HEK293 (cell line): Measurements from ENCODE around the gene WDR38.

Experiments
- CTCF ChIA-PET: fragments of 350-600 bp; formaldehyde crosslinking; extraction: SDS; loops from one replicate; lab custom pipeline; 2021; ENCODE audit warnings: antibody characterized with exemption; lab: Yijun Ruan, JAX
- POLR2A ChIA-PET: fragments of 300-600 bp; formaldehyde crosslinking; extraction: SDS; loops from one replicate; lab custom pipeline; 2020; ENCODE audit warnings: antibody characterized with exemption, inconsistent platforms; lab: Yijun Ruan, JAX
- H3K27ac ChIP-seq: fragments of 200-500 bp; sonication (Bioruptor generic); 2 replicates; pipeline ENCODE4 v1.5.1; 2014; ENCODE audit warnings: low read depth, low read length, control low read depth, inconsistent platforms; ENCODE audit errors: extremely low read depth
- H3K36me3 ChIP-seq, 2 experiments: fragments of 200-500 bp in 1 of 2; sonication (Bioruptor generic) in 1 of 2; 1 replicate in 1 of 2; 2 replicates in 1 of 2; pipeline ENCODE4 v1.5.1; 2014 to 2017; ENCODE audit warnings: inconsistent platforms in 2 of 2, low read length in 2 of 2; ENCODE audit not compliant: control insufficient read depth in 2 of 2, insufficient read depth in 1 of 2
- H3K4me1 ChIP-seq: fragments of 200-500 bp; sonication (Bioruptor generic); 2 replicates; pipeline ENCODE4 v1.5.1; 2014; ENCODE audit warnings: mild to moderate bottlenecking, low read length, inconsistent platforms; ENCODE audit not compliant: control insufficient read depth, insufficient read depth
- H3K4me3 ChIP-seq: 2 replicates; pipeline ENCODE4 v1.5.1; 2011; ENCODE audit warnings: low read depth, mild to moderate bottlenecking, control low read depth, low read length, moderate library complexity
- H3K9me3 ChIP-seq: fragments of 200-500 bp; sonication (Bioruptor generic); 2 replicates; pipeline ENCODE4 v1.5.1; 2014; ENCODE audit warnings: low read depth, low read length, inconsistent platforms; ENCODE audit not compliant: control insufficient read depth, insufficient read depth
- CTCF ChIP-seq: fragments of 450-650 bp; formaldehyde crosslinking; IDR thresholded peaks from 2 replicates; pipeline ENCODE4 v1.5.1; 2016; ENCODE audit warnings: missing biosample characterization, missing genetic modification characterization
- EGR2 ChIP-seq: fragments of 450-650 bp; formaldehyde crosslinking; IDR thresholded peaks from 2 replicates; pipeline ENCODE4 v1.5.1; 2016; ENCODE audit warnings: low read depth, missing biosample characterization, missing genetic modification characterization
- OSR2 ChIP-seq: fragments of 450-650 bp; formaldehyde crosslinking; IDR thresholded peaks from 2 replicates; pipeline ENCODE4 v1.5.1; 2016; ENCODE audit warnings: missing biosample characterization, missing genetic modification characterization
- PRDM10 ChIP-seq: fragments of 450-650 bp; formaldehyde crosslinking; IDR thresholded peaks from 2 replicates; pipeline ENCODE4 v1.5.1; 2016; ENCODE audit warnings: missing biosample characterization, missing genetic modification characterization
- SCRT2 ChIP-seq: fragments of 450-650 bp; formaldehyde crosslinking; IDR thresholded peaks from 2 replicates; pipeline ENCODE4 v1.5.1; 2016; ENCODE audit warnings: missing biosample characterization, missing genetic modification characterization
- ZBTB17 ChIP-seq: fragments of 450-650 bp; formaldehyde crosslinking; IDR thresholded peaks from 2 replicates; pipeline ENCODE4 v1.5.1; 2016; ENCODE audit warnings: missing biosample characterization, missing genetic modification characterization
- ZBTB49 ChIP-seq: fragments of 450-650 bp; formaldehyde crosslinking; IDR thresholded peaks from 2 replicates; pipeline ENCODE4 v1.5.1; 2016; ENCODE audit warnings: missing biosample characterization, missing genetic modification characterization, low read depth
- ZNF280D ChIP-seq: fragments of 450-650 bp; formaldehyde crosslinking; IDR thresholded peaks from 2 replicates; pipeline ENCODE4 v1.5.1; 2016; ENCODE audit warnings: missing biosample characterization, missing genetic modification characterization
- ZNF433 ChIP-seq: fragments of 450-650 bp; formaldehyde crosslinking; IDR thresholded peaks from 2 replicates; pipeline ENCODE4 v1.5.1; 2016; ENCODE audit warnings: missing biosample characterization, missing genetic modification characterization, low read depth
- ZNF501 ChIP-seq: fragments of 450-650 bp; formaldehyde crosslinking; IDR thresholded peaks from 2 replicates; pipeline ENCODE4 v1.5.1; 2016; ENCODE audit warnings: missing biosample characterization, missing genetic modification characterization
- ZNF521 ChIP-seq: fragments of 450-650 bp; formaldehyde crosslinking; IDR thresholded peaks from 2 replicates; pipeline ENCODE4 v1.5.1; 2017; ENCODE audit warnings: missing biosample characterization, mild to moderate bottlenecking, missing genetic modification characterization
- ZNF548 ChIP-seq: fragments of 450-650 bp; formaldehyde crosslinking; IDR thresholded peaks from 2 replicates; pipeline ENCODE4 v1.5.1; 2016; ENCODE audit warnings: missing biosample characterization, missing genetic modification characterization
- ZNF555 ChIP-seq: fragments of 450-650 bp; formaldehyde crosslinking; conservative IDR thresholded peaks from 2 replicates; pipeline ENCODE4 v1.5.1; 2017; ENCODE audit warnings: missing biosample characterization, mild to moderate bottlenecking, missing genetic modification characterization, inconsistent platforms
- ZNF654 ChIP-seq: fragments of 450-650 bp; formaldehyde crosslinking; IDR thresholded peaks from 2 replicates; pipeline ENCODE4 v1.5.1; 2016; ENCODE audit warnings: low read depth, missing biosample characterization, missing genetic modification characterization

WDR38 gene

GRCh38 chr9:124889006-124889405 lies 35.7 kb downstream of the WDR38 start:
- peaks cover 0 to 76% of the 10 kb centered on the region in 2 experiments; a peak in 2 of 3 replicates for H3K36me3 ChIP-seq
- TF ChIP-seq EGR2 (tag by site-specific recombination) (no peak), ZNF555 (tag by site-specific recombination) (no peak), ZNF501 (tag by site-specific recombination) (no peak), OSR2 (tag by site-specific recombination) (no peak)
- TF ChIP-seq, all 188 proteins: peak for 0
- H3K27ac ChIP-seq = no peak overlapping the region
- no peaks in the 10 kb centered on the region for H3K9me3 ChIP-seq
- POLR2A ChIA-PET = interaction anchor here (1.0 to 1.5 kb wide), 2 partner anchors 17 to 41 kb away, joined by 3 read pairs; no protein-coding TSS in a partner anchor
- CTCF ChIA-PET = no interaction called here
- H3K4me1 ChIP-seq = no peaks in the 10 kb centered on the region
- no peak overlapping the region for H3K4me3 ChIP-seq

GRCh38 chr9:124890179-124890578 lies 36.9 kb downstream of the WDR38 start:
- no peak overlapping the region for H3K27ac ChIP-seq
- CTCF ChIA-PET = interaction anchor here (0.5 to 2.0 kb wide), 4 partner anchors 77 to 470 kb away, joined by 3 to 12 read pairs (median 5); no protein-coding TSS in a partner anchor
- TF ChIP-seq ZNF521 (no peak), SCRT2 (tag by site-specific recombination) (peak; percentile 74)
- TF ChIP-seq, all 188 proteins: peak for 1
- POLR2A ChIA-PET = no interaction called here
- H3K9me3 ChIP-seq = no peaks in the 10 kb centered on the region
- H3K4me1 ChIP-seq = no peaks in the 10 kb centered on the region
- peaks cover 0 to 77% of the 10 kb centered on the region in 2 experiments; a peak in 2 of 3 replicates for H3K36me3 ChIP-seq
- H3K4me3 ChIP-seq = no peak overlapping the region

GRCh38 chr9:124894035-124894740 lies 40.9 kb downstream of the WDR38 start:
- no peak overlapping the region for H3K4me3 ChIP-seq
- H3K9me3 ChIP-seq = no peaks in the 10 kb centered on the region
- TF ChIP-seq ZNF433 (tag by site-specific recombination) (no peak), PRDM10 (tag by site-specific recombination) (peak; percentile 95), ZNF548 (tag by site-specific recombination) (no peak), ZBTB17 (peak; percentile 36; the same call in 1 of the 2 replicates)
- H3K4me1 ChIP-seq = no peaks in the 10 kb centered on the region
- POLR2A ChIA-PET = interaction anchor here (0.5 kb wide), 1 partner anchor 181 kb away, joined by 3 read pairs; no protein-coding TSS in a partner anchor
- H3K36me3 ChIP-seq = peaks cover 0 to 63% of the 10 kb centered on the region in 2 experiments; a peak in 2 of 3 replicates
- CTCF ChIA-PET = interaction anchor here (0.6 to 1.8 kb wide), 10 partner anchors 14 to 199 kb away, joined by 3 to 15 read pairs (median 4); partner anchors contain the start of genes NR6A1 and WDR38
- no peak overlapping the region for H3K27ac ChIP-seq

GRCh38 chr9:124894741-124895170 lies 41.5 kb downstream of the WDR38 start:
- no peak overlapping the region for H3K27ac ChIP-seq
- no peak overlapping the region for H3K4me3 ChIP-seq
- TF ChIP-seq EGR2 (tag by site-specific recombination) = 0 out of 2 replicates have a peak, but pooled peaks have one; percentile 11
- TF ChIP-seq ZNF654 (tag by site-specific recombination) = peak; percentile 63
- no peak for TF ChIP-seq ZNF280D (tag by site-specific recombination)
- TF ChIP-seq CTCF (tag by site-specific recombination) = peak; percentile 49; the same call in 1 of the 2 replicates
- no peak for TF ChIP-seq ZBTB49 (tag by site-specific recombination)
- ChIA-PET POLR2A (no interaction called here), CTCF (interaction anchor here (1.1 to 1.8 kb wide), 4 partner anchors 14 to 122 kb away, joined by 3 to 15 read pairs (median 8); partner anchors contain the start of genes NR6A1 and WDR38)
- H3K4me1 ChIP-seq = no peaks in the 10 kb centered on the region
- H3K9me3 ChIP-seq = no peaks in the 10 kb centered on the region
- H3K36me3 ChIP-seq = peaks cover 0 to 63% of the 10 kb centered on the region in 2 experiments; a peak in 2 of 3 replicates
